ENCODE results near the gene LGALS8.

The LGALS8 gene

DNA sequence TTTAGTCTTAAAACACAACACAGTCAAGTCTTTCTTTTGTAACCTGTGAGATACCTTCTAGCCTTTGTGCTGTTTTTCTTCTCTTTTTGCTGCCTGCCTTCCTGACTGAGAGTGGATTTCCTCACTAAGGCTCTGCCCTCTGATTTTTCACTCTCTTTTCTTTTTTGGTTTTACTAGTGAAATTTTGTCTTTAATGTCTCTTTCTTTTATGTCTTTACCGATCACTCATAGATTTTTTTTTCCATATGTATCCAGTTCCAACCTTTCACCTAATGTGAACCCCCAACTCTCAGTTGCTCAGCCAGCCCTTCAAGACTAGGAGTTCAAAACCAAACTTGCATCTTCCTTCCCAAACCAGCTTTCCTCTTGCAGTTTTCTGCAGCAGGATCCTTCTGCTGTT is 6.5 kb downstream of the LGALS8 start:
- in situ Hi-C loops (cut with MboI; ENCODE audit: low sequenced_read_pairs, unreplicated experiment): no loop called here
- TF ChIP-seq, protein P1, sequence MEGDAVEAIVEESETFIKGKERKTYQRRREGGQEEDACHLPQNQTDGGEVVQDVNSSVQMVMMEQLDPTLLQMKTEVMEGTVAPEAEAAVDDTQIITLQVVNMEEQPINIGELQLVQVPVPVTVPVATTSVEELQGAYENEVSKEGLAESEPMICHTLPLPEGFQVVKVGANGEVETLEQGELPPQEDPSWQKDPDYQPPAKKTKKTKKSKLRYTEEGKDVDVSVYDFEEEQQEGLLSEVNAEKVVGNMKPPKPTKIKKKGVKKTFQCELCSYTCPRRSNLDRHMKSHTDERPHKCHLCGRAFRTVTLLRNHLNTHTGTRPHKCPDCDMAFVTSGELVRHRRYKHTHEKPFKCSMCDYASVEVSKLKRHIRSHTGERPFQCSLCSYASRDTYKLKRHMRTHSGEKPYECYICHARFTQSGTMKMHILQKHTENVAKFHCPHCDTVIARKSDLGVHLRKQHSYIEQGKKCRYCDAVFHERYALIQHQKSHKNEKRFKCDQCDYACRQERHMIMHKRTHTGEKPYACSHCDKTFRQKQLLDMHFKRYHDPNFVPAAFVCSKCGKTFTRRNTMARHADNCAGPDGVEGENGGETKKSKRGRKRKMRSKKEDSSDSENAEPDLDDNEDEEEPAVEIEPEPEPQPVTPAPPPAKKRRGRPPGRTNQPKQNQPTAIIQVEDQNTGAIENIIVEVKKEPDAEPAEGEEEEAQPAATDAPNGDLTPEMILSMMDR (IDR thresholded peaks at IDR 0.05; ENCODE audit: borderline replicate concordance, control extremely low read depth, extremely low read depth, insufficient read depth, missing control alignments): no peak
- DNase-seq (ENCODE audit: low spot score): no peak

DNA sequence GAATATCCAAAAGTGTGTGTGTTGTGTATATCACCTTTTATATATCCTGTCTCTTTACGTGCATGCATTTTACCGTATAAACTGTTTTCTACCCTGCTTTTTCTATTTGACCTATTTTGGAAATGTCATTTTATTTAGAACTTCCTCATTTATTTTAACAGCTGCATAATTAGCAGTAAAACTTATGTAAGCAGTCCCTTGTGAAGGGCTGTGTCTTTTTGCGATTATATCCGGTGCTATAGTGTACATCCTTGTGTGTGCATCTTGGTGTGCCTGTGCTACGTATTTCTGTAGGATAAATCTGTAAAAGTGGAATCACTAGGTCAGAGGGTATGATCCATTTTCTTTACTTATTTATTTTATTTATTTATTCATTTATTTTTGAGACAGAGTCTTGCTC is 7.2 kb downstream of the LGALS8 start:
- in situ Hi-C loops (cut with MboI; ENCODE audit: low sequenced_read_pairs, unreplicated experiment): no loop called here
- TF ChIP-seq, protein P1 (IDR thresholded peaks at IDR 0.05; ENCODE audit: borderline replicate concordance, control extremely low read depth, extremely low read depth, insufficient read depth, missing control alignments): no peak
- DNase-seq (ENCODE audit: low spot score): no peak

DNA sequence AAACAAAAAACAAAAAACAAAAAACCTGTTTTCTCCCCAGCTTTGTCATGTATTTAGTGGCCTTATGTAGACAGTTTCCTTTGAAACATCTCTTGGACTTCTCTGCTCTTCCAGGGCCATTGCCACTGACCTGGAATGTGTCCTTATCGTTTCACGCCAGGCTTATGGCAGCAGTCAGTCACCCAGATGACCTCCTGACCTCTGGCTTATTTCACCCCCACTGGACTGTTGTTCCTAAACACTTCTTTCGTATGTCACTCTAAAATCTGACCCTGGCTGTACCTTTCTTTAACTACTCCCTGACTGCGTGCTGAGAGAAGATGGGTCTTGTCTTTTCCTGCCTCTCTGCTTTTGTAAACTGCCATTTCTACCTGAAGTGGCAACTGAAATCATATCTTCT is 9.1 kb downstream of the LGALS8 start:
- DNase-seq (ENCODE audit: low spot score): no peak
- TF ChIP-seq, protein P1 (IDR thresholded peaks at IDR 0.05; ENCODE audit: borderline replicate concordance, control extremely low read depth, extremely low read depth, insufficient read depth, missing control alignments): no peak
- in situ Hi-C loops (cut with MboI; ENCODE audit: low sequenced_read_pairs, unreplicated experiment): no loop called here

DNA sequence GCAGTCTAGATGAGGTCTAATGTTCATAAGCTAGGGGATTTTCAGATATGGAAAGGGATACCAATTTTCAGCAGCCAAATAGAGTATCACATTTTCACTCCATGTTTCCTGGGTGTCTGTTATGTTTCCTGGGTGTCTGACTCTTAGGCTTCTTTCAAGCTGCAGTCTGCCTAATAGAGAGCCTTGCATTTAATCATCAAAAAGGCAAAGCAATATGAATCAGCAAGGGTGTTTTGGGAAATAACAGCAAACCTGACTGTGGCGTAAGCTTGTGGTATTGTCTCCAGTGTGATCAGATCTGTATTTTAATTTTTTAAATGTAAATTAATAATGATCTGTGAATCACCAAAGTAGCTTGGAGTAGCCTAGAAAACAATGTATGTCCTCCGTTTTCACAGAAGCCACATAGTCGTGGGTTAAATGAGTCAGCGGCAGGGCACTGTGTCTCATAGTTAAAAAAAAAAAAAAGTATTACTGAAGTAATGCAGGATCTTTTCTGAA is 10.4 kb downstream of the LGALS8 start:
- TF ChIP-seq, protein P1 (IDR thresholded peaks at IDR 0.05; ENCODE audit: borderline replicate concordance, control extremely low read depth, extremely low read depth, insufficient read depth, missing control alignments): no peak
- in situ Hi-C loops (cut with MboI; ENCODE audit: low sequenced_read_pairs, unreplicated experiment): no loop called here
- DNase-seq (ENCODE audit: low spot score): no peak

DNA sequence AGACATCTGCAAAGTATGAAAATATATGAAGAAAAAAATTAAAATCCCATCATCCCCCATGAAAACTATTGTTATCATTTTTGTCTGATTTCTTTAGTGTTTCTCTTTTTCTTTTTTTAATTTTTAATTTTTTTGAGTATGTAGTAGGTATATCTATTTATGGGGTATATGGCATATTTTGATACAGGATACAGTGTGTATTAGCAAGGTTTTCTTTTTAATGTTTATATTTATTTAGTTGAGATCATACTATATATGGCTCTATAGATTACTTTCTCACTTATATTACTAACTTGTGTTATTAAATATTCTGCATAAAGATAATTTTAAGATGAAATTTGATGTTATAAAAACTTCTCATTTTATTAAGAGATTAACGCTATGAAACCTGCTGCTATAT is 11.4 kb downstream of the LGALS8 start:
- in situ Hi-C loops (cut with MboI; ENCODE audit: low sequenced_read_pairs, unreplicated experiment): no loop called here
- TF ChIP-seq, protein P1 (IDR thresholded peaks at IDR 0.05; ENCODE audit: borderline replicate concordance, control extremely low read depth, extremely low read depth, insufficient read depth, missing control alignments): no peak

DNA sequence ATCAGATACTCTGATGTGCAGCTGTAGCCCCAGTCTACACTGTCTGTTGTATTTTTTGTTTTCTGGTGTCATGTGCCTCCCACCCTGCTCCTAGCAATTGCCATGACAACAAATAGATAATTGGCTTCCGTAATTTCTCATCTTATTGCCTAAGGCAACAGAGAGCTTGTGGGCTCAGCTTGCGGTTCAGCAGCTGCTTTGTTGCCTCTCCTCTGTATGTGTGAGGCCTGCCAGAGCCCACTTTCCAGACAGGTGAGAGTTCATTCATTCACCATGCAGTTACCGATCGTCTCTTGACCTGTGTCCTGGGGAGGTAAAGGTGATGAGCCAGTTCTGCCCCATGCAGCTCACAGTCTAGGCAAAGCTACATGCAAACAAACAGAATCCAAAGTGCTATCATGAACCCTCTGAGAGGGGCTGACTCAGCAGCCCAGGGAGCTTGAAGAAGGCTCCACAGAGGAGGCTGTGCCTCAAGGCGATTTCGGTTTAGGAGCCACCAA is 11.9 kb downstream of the LGALS8 start:
- in situ Hi-C loops (cut with MboI; ENCODE audit: low sequenced_read_pairs, unreplicated experiment): no loop called here
- TF ChIP-seq, protein P1 (IDR thresholded peaks at IDR 0.05; ENCODE audit: borderline replicate concordance, control extremely low read depth, extremely low read depth, insufficient read depth, missing control alignments): no peak
- no peak for DNase-seq (ENCODE audit: low spot score)

More for the DNA sequence above, 11.4 kb downstream of the LGALS8 start:
- no peak for DNase-seq (ENCODE audit: low spot score)

Measured in GM13976 (cell line).